Measurements from ENCODE around the gene ZBBX.

ZBBX gene

DNA sequence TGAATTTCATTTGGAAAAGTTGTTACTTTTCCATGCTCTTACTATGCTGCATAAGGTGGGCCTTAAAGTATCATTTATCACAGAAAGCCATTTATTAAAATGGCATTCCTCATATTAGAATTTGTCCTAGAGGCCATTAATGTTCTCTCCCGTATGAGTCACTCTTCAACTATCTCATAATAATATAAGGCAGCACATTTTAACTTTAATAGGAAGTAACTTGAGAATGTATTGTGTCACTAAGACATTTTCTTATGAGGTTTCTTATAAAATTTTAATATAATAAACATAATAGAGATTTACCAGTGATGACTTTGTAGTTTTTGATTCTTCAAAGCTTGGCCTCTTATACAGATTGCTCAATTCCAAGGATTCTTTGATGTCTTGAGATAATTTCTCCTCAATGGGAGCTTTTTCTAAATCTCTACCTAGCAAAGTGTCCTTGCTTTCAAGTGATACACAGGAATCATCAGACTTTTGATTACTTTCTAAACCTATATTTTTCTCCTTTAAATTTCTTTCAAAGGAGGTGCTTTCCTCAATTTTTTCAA, 74.7 kb downstream of the ZBBX start:
- Histone ChIP-seq H3K36me3 (ENCODE audit: control insufficient read depth, low read depth, low read length) (no peaks in the 10 kb centered on the region), H3K27ac (ENCODE audit: low read length) (no peak overlapping the region), H3K27me3 (ENCODE audit: control insufficient read depth, insufficient read depth, low read length) (no peaks in the 10 kb centered on the region), H3K4me1 (ENCODE audit: control insufficient read depth, low read depth, low read length) (no peaks in the 10 kb centered on the region), H3K4me3 (ENCODE audit: low read length) (no peak overlapping the region), H3K9me3 (ENCODE audit: control insufficient read depth, low read depth, low read length) (no peaks in the 10 kb centered on the region), H3K9ac (ENCODE audit: low read length) (no peak overlapping the region)

DNA sequence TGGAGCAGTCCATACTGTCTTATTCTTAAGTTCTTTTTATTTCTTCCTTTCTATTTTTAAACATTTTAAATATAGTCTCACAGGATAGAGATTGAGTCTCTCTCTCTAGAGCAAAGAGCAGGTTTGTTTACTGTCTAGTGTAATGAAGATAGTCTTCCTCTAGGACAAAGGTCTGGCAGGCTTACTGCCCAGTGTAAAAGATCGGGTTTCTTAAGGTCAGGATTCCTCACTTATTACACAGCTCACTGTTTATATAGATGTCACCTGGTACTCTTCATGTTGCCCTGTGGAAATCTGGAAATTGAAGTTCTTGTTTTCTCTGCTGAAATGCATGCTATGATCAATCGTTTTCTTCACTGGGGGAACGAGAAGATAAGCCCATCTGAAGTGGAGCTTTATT, 76.0 kb downstream of the ZBBX start:
- no peaks in the 10 kb centered on the region for H3K4me1 ChIP-seq (ENCODE audit: control insufficient read depth, low read depth, low read length)
- H3K4me3 ChIP-seq (ENCODE audit: low read length), result no peak overlapping the region
- no peak overlapping the region for H3K9ac ChIP-seq (ENCODE audit: low read length)
- H3K9me3 ChIP-seq (ENCODE audit: control insufficient read depth, low read depth, low read length), result no peaks in the 10 kb centered on the region
- no peak overlapping the region for H3K27ac ChIP-seq (ENCODE audit: low read length)
- H3K27me3 ChIP-seq (ENCODE audit: control insufficient read depth, insufficient read depth, low read length), result no peaks in the 10 kb centered on the region
- no peaks in the 10 kb centered on the region for H3K36me3 ChIP-seq (ENCODE audit: control insufficient read depth, low read depth, low read length)

DNA sequence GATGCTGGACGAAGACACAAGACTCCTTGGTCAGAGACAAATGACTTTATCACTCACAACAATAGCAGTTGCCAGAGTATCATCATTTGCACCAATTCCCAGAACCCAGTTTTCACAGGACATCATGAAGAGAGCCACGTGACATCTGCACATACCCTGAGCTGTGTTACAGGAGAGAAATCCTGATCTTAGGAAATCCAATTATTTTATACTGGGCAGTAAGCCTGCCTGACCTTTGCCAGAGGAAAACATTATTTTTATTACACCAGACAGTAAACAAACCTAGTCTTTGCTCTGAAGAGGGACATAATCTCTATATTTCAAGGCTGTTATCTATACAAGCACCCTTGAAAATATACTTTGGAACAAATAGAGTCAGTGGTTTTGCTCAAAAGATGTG, 77.4 kb downstream of the ZBBX start:
- no peak overlapping the region for H3K9ac ChIP-seq (ENCODE audit: low read length)
- H3K4me3 ChIP-seq (ENCODE audit: low read length), result no peak overlapping the region
- H3K27me3 ChIP-seq (ENCODE audit: control insufficient read depth, insufficient read depth, low read length), result no peaks in the 10 kb centered on the region
- no peaks in the 10 kb centered on the region for H3K9me3 ChIP-seq (ENCODE audit: control insufficient read depth, low read depth, low read length)
- H3K4me1 ChIP-seq (ENCODE audit: control insufficient read depth, low read depth, low read length), result no peaks in the 10 kb centered on the region
- H3K36me3 ChIP-seq (ENCODE audit: control insufficient read depth, low read depth, low read length), result no peaks in the 10 kb centered on the region
- H3K27ac ChIP-seq (ENCODE audit: low read length), result no peak overlapping the region

DNA sequence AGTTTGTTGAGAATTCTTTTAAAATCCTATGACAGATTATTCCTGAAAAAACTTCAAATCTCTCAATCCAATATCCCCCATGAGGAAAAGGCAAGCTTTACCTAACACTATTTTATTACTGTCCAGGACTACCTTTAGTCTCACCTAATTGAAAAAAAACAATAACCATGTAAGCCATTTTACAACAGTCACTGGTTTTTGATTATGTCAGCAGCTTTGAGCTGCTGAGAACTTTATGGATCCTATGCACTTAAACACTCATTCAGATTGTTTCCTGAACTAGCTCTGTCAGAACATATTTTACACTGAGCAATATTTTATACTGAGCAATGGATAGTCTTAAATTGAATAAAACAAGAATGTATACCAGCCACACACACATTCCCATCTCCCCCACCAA, 79.9 kb downstream of the ZBBX start:
- no peaks in the 10 kb centered on the region for H3K36me3 ChIP-seq (ENCODE audit: control insufficient read depth, low read depth, low read length)
- H3K9ac ChIP-seq (ENCODE audit: low read length), result no peak overlapping the region
- H3K4me1 ChIP-seq (ENCODE audit: control insufficient read depth, low read depth, low read length), result no peaks in the 10 kb centered on the region
- H3K9me3 ChIP-seq (ENCODE audit: control insufficient read depth, low read depth, low read length), result no peaks in the 10 kb centered on the region
- H3K27me3 ChIP-seq (ENCODE audit: control insufficient read depth, insufficient read depth, low read length), result no peaks in the 10 kb centered on the region
- H3K4me3 ChIP-seq (ENCODE audit: low read length), result no peak overlapping the region
- no peak overlapping the region for H3K27ac ChIP-seq (ENCODE audit: low read length)

DNA sequence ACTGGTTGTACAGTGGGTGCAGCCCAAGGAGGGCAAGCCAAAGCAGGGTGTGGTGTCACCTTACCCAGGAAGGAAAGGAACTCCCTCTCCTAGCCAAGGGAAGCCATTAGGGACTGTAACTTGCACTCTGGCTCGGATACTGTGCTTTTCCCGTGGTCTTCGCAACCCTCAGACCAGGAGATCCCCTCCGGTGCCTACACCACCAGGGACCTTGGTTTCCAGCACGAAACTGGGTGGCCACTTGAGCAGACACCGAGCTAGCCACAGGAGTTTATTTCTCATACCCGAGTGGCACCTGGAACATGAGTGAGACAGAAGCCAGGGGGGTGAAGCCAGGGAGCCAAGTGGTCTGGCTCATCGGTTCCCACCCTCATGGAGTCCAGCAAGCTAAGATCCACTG, 90.7 kb downstream of the ZBBX start:
- Histone ChIP-seq H3K9me3 (ENCODE audit: control insufficient read depth, low read depth, low read length) (no peaks in the 10 kb centered on the region), H3K9ac (ENCODE audit: low read length) (no peak overlapping the region), H3K4me1 (ENCODE audit: control insufficient read depth, low read depth, low read length) (no peaks in the 10 kb centered on the region), H3K27me3 (ENCODE audit: control insufficient read depth, insufficient read depth, low read length) (no peaks in the 10 kb centered on the region), H3K36me3 (ENCODE audit: control insufficient read depth, low read depth, low read length) (no peaks in the 10 kb centered on the region), H3K4me3 (ENCODE audit: low read length) (no peak overlapping the region), H3K27ac (ENCODE audit: low read length) (no peak overlapping the region)

DNA sequence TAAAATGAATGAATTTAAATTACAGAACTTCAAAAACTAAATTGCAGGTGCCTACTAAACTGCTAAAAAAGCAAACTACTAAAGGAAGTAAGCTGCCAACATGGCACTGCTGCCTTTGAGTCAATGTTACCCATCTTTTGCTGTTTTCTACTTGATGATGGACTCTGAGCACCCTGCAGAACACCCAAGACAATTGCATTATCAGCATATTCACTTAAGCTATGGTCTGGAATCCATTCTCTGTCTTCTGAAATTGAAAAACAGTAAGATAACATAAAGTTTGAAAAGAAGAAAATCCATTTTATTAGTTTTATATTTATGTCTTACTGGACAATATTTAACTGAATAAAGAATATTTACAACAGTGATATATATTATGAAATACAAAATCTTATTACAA, 91.4 kb downstream of the ZBBX start:
- H3K27me3 ChIP-seq (ENCODE audit: control insufficient read depth, insufficient read depth, low read length), result no peaks in the 10 kb centered on the region
- no peaks in the 10 kb centered on the region for H3K36me3 ChIP-seq (ENCODE audit: control insufficient read depth, low read depth, low read length)
- no peak overlapping the region for H3K4me3 ChIP-seq (ENCODE audit: low read length)
- no peak overlapping the region for H3K27ac ChIP-seq (ENCODE audit: low read length)
- no peak overlapping the region for H3K9ac ChIP-seq (ENCODE audit: low read length)
- H3K9me3 ChIP-seq (ENCODE audit: control insufficient read depth, low read depth, low read length), result no peaks in the 10 kb centered on the region
- no peaks in the 10 kb centered on the region for H3K4me1 ChIP-seq (ENCODE audit: control insufficient read depth, low read depth, low read length)

DNA sequence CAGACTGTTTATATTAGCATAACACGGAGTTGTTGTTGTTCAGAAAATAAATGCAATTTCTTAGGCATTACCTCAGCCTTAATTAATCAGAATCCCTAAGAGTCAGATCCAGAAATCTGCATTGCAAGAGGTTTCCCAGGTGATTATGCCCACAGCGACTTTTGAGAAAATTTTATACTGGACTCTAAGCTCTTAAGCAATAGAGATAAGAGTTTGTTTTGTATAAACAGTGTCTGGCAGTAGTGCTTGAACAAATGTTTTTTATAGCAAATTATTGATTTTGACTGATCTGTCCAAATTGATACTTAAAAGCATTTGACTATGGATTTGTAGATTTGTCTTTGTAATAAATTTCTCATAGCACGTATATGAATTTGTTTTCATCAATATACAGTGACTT, 92.8 kb downstream of the ZBBX start:
- no peaks in the 10 kb centered on the region for H3K9me3 ChIP-seq (ENCODE audit: control insufficient read depth, low read depth, low read length)
- no peak overlapping the region for H3K4me3 ChIP-seq (ENCODE audit: low read length)
- H3K36me3 ChIP-seq (ENCODE audit: control insufficient read depth, low read depth, low read length), result no peaks in the 10 kb centered on the region
- H3K27me3 ChIP-seq (ENCODE audit: control insufficient read depth, insufficient read depth, low read length), result no peaks in the 10 kb centered on the region
- no peak overlapping the region for H3K27ac ChIP-seq (ENCODE audit: low read length)
- H3K4me1 ChIP-seq (ENCODE audit: control insufficient read depth, low read depth, low read length), result no peaks in the 10 kb centered on the region
- no peak overlapping the region for H3K9ac ChIP-seq (ENCODE audit: low read length)

DNA sequence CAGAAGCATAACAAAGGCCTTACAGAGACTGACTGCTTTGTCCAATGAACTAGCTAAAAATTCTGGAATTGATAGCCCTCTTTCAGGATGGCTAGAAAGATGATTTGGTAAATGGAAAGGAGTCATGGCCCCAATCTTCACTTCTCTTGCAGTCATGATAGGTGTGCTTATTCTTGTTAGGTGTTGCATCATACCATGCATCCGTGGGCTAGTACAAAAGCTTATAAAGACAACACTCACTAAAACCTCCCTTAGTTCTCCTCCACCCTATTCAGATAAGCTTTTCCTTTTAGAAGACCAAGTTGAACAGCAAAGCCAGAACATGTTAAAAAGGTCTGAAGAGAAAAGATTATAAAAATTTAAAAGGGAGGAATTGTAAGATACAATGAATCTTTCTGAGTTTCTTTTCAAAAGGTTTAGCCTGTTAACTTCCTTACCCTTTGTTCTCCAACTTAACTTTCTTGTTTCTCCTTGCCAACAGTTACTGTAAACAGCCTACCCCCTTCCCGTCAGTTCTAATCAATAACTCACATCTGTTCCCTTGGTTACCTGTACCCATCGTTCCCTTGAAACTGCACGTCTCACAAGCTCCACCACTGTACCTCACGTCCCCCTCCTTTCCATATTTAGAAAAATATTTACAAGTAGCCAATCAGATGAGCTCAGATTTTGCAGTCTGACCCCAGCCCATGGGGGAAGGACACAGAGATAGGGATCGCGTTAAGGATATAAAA, 105.8 kb downstream of the ZBBX start:
- no peak overlapping the region for H3K27ac ChIP-seq (ENCODE audit: low read length)
- H3K4me1 ChIP-seq (ENCODE audit: control insufficient read depth, low read depth, low read length), result no peaks in the 10 kb centered on the region
- no peak overlapping the region for H3K4me3 ChIP-seq (ENCODE audit: low read length)
- no peaks in the 10 kb centered on the region for H3K36me3 ChIP-seq (ENCODE audit: control insufficient read depth, low read depth, low read length)
- H3K27me3 ChIP-seq (ENCODE audit: control insufficient read depth, insufficient read depth, low read length), result no peaks in the 10 kb centered on the region
- no peak overlapping the region for H3K9ac ChIP-seq (ENCODE audit: low read length)
- no peaks in the 10 kb centered on the region for H3K9me3 ChIP-seq (ENCODE audit: control insufficient read depth, low read depth, low read length)

DNA sequence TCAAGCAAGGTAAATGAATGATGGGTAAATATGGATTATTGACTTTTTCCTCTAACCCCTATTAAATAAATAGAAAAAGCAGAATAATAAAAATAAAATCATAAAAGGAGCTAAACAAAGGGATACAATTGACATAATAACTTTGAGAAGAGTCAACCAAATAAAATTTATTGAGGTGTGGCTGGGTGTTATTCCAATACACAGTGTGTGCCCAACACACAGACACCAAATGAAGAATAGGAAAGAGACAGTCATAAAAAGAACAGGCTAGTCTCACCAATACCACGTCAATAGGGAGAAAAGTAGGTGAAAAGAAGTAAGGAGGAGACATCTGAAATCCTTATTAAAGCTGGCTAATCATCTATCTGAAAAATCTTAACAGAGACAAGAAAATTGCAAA, 127.1 kb downstream of the ZBBX start:
- Histone ChIP-seq H3K36me3 (ENCODE audit: control insufficient read depth, low read depth, low read length) (no peaks in the 10 kb centered on the region), H3K9me3 (ENCODE audit: control insufficient read depth, low read depth, low read length) (no peaks in the 10 kb centered on the region), H3K4me1 (ENCODE audit: control insufficient read depth, low read depth, low read length) (no peaks in the 10 kb centered on the region), H3K4me3 (ENCODE audit: low read length) (no peak overlapping the region), H3K27ac (ENCODE audit: low read length) (no peak overlapping the region), H3K9ac (ENCODE audit: low read length) (no peak overlapping the region), H3K27me3 (ENCODE audit: control insufficient read depth, insufficient read depth, low read length) (no peaks in the 10 kb centered on the region)

DNA sequence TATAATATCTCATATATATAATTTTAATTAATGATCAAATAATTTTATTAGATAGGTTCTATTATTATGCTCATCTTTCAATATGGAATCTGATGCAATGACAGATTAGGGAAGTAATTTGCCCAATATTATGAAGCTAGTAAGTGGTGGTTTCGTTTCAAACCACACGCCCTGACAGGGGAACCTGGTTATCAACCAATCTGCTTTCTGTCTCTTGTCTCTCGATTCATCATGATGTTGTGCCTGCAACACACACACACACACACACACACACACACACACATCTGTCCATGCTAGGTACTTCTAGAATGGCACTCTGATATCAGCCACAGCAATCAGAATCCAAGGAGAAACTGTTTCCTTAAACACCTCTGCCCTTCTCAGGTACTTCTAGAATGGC, 128.4 kb downstream of the ZBBX start:
- Histone ChIP-seq H3K9me3 (ENCODE audit: control insufficient read depth, low read depth, low read length) (no peaks in the 10 kb centered on the region), H3K4me3 (ENCODE audit: low read length) (no peak overlapping the region), H3K27ac (ENCODE audit: low read length) (no peak overlapping the region), H3K36me3 (ENCODE audit: control insufficient read depth, low read depth, low read length) (no peaks in the 10 kb centered on the region), H3K4me1 (ENCODE audit: control insufficient read depth, low read depth, low read length) (no peaks in the 10 kb centered on the region), H3K9ac (ENCODE audit: low read length) (no peak overlapping the region), H3K27me3 (ENCODE audit: control insufficient read depth, insufficient read depth, low read length) (no peaks in the 10 kb centered on the region)

DNA sequence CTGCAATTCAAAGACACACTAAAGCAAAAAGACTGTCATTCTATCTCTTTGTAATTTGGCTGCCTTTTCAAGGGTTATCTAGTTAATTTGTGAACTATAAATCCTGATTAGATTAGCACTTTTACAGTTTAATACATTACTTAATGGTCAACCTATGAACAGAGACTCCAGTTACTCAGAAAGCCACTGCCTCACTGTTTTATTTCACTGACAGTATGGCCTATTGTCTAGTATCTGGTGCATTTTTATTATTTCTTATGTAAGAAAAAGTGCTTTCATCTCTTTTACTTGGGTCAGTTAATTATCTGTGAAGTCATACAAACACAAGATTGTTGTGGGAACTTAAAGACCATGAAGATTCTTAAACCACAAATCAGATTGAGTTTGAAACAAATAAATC, 133.8 kb downstream of the ZBBX start:
- H3K4me3 ChIP-seq (ENCODE audit: low read length), result no peak overlapping the region
- no peaks in the 10 kb centered on the region for H3K27me3 ChIP-seq (ENCODE audit: control insufficient read depth, insufficient read depth, low read length)
- peaks cover 5% of the 10 kb centered on the region for H3K4me1 ChIP-seq (ENCODE audit: control insufficient read depth, low read depth, low read length)
- no peaks in the 10 kb centered on the region for H3K9me3 ChIP-seq (ENCODE audit: control insufficient read depth, low read depth, low read length)
- H3K36me3 ChIP-seq (ENCODE audit: control insufficient read depth, low read depth, low read length), result no peaks in the 10 kb centered on the region
- no peak overlapping the region for H3K27ac ChIP-seq (ENCODE audit: low read length)
- H3K9ac ChIP-seq (ENCODE audit: low read length), result no peak overlapping the region

DNA sequence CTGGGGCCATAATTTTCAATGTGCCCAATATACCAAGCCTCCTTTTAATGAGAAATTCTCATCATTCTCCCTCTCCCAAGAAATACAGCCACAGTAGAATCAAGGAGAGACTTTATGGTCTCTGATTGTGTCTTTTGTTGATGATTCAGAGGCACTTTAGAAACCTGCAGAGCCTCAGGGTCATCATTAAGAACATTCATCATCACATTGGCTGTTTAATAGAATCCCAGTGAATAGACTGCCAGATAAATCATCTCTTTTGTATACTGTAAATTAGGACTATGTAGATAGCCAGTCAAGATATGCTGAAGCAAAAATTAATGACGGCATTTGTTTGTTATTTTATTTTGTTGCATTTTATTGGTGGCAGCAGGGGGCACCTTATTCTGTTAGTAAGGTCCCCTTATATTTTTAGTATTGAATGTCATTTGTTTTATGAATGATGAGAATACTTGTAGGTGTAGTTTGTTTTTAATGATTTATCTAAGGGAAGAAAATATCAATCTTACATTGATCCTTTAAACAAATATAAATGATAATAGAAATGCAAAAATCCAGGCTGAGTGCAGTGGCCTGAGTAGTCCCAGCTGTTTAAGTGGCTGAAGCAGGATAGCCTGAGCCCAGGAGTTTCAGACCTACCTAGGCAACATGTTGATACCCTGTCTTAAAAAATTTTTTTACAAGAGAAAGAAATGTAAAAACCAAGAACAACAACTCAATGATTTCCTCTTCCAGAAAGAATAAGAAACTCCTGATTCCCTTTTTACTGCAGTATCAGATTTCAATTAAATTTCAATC, 138.8 kb downstream of the ZBBX start:
- Histone ChIP-seq H3K4me3 (ENCODE audit: low read length) (no peak overlapping the region), H3K27ac (ENCODE audit: low read length) (no peak overlapping the region), H3K9ac (ENCODE audit: low read length) (no peak overlapping the region), H3K27me3 (ENCODE audit: control insufficient read depth, insufficient read depth, low read length) (no peaks in the 10 kb centered on the region), H3K4me1 (ENCODE audit: control insufficient read depth, low read depth, low read length) (peaks cover 11% of the 10 kb centered on the region), H3K36me3 (ENCODE audit: control insufficient read depth, low read depth, low read length) (no peaks in the 10 kb centered on the region), H3K9me3 (ENCODE audit: control insufficient read depth, low read depth, low read length) (no peaks in the 10 kb centered on the region)

Data from iPS-18a (cell line).